OCI-LY7 (cell line): ENCODE measurements around the gene KDM4B.

Experiments
- EZH2phosphoT487 ChIP-seq: fragments of 200-600 bp; sonication (generic); IDR thresholded peaks from 2 replicates; pipeline ENCODE4 v1.6.1; 2018; ENCODE audit warnings: low read depth, borderline replicate concordance, mild to moderate bottlenecking, mixed run types, antibody characterized with exemption, low read length, moderate library complexity, mixed read lengths
- TF ChIP-seq, protein P1 (sequence below): fragments of 200-600 bp; sonication (generic); conservative IDR thresholded peaks from 2 replicates; pipeline ENCODE4 v1.5.1; 2014; ENCODE audit warnings: mild to moderate bottlenecking, antibody characterized with exemption, low read length, moderate library complexity, mixed read lengths

DNA sequence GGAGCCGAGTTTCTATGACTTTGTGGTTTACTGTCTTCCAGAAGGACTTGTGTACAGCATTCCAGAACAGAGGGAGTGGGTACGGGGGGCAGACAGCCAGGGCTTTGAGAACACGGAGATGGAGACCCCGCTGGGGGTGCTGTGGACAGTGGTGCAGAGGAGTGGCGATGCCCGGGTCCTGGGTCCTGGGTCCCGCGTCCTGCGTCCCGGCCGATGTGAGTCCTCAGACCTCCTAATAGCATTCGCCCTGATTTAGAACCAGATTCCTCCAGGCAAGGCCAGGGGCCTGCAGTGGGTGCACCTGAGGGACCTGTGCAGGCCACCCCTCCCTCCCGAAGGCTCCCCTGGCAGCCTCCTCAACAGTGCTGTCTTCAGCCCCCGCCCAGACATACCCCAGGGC, 97.9 kb downstream of the KDM4B start:
- TF ChIP-seq, protein P1, sequence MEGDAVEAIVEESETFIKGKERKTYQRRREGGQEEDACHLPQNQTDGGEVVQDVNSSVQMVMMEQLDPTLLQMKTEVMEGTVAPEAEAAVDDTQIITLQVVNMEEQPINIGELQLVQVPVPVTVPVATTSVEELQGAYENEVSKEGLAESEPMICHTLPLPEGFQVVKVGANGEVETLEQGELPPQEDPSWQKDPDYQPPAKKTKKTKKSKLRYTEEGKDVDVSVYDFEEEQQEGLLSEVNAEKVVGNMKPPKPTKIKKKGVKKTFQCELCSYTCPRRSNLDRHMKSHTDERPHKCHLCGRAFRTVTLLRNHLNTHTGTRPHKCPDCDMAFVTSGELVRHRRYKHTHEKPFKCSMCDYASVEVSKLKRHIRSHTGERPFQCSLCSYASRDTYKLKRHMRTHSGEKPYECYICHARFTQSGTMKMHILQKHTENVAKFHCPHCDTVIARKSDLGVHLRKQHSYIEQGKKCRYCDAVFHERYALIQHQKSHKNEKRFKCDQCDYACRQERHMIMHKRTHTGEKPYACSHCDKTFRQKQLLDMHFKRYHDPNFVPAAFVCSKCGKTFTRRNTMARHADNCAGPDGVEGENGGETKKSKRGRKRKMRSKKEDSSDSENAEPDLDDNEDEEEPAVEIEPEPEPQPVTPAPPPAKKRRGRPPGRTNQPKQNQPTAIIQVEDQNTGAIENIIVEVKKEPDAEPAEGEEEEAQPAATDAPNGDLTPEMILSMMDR = no peak
- no peak for TF ChIP-seq EZH2phosphoT487
